GM18870 (cell line): ENCODE measurements around the gene GOLGA6A.

Experiments used
- ATAC-seq: cut with Tn5 transposase; IDR thresholded peaks from one replicate; pipeline ENCODE4 v1.9.1; 2021; ENCODE audit warnings: moderate library complexity; ENCODE audit not compliant: unreplicated experiment

Gene GOLGA6A

GRCh38 chr15:74037171-74038117 lies 44.9 kb downstream of the GOLGA6A start:
- ATAC-seq = no peak

GRCh38 chr15:74036271-74037170 lies 45.8 kb downstream of the GOLGA6A start:
- no peak for ATAC-seq

- ATAC-seq = no peak
Observed at GRCh38 chr15:74035121-74036017, 47.0 kb downstream of the GOLGA6A start.

- ATAC-seq = no peak
Observed at GRCh38 chr15:74034206-74034755, 48.1 kb downstream of the GOLGA6A start.

- ATAC-seq = no peak
Observed at GRCh38 chr15:74032606-74033561, 49.5 kb downstream of the GOLGA6A start.

GRCh38 chr15:74032046-74032445 lies 50.3 kb downstream of the GOLGA6A start:
- ATAC-seq = no peak

GRCh38 chr15:74028646-74029045 lies 53.7 kb downstream of the GOLGA6A start:
- ATAC-seq = no peak

GRCh38 chr15:74027688-74028087 lies 54.7 kb downstream of the GOLGA6A start:
- ATAC-seq = no peak

GRCh38 chr15:74025436-74025835 lies 56.9 kb downstream of the GOLGA6A start:
- ATAC-seq = no peak

- ATAC-seq = no peak
Observed at GRCh38 chr15:74024687-74025086, 57.7 kb downstream of the GOLGA6A start.

GRCh38 chr15:74022706-74023470 lies 59.5 kb downstream of the GOLGA6A start:
- ATAC-seq = no peak
